ENCODE results near the gene DGLUCY.
A peak's percentile ranks its signal among the peaks of the same experiment; 100 is the strongest.
"Not testable (repeated sequence)": the region's sequence is repeated elsewhere in the genome, so short reads cannot be mapped to it uniquely, and the experiment has no call there.

Gene DGLUCY

GRCh38 chr14:91153360-91153759, 39.5 kb downstream of the DGLUCY start:
- peaks cover 7 to 21% of the 10 kb centered on the region in 2 experiments for H3K36me3 ChIP-seq (ENCODE audit: control insufficient read depth in 1 of 2, insufficient read depth in 2 of 2, low read depth in 1 of 2, low read length in 2 of 2)
- H2AK5ac ChIP-seq (ENCODE audit: low read length, severe bottlenecking) = no peak overlapping the region
- no peak overlapping the region for H3K4ac ChIP-seq (ENCODE audit: low read depth in 1 of 2, low read length in 2 of 2)
- no peak overlapping the region for H4K91ac ChIP-seq (ENCODE audit: low read length)
- H3K9ac ChIP-seq (ENCODE audit: low read length) = no peak overlapping the region
- H3K4me1 ChIP-seq (ENCODE audit: control insufficient read depth, insufficient read depth, low read depth, low read length) = peaks cover 29% of the 10 kb centered on the region
- H2AFZ ChIP-seq (ENCODE audit: low read depth, low read length) = no peak overlapping the region
- H3K14ac ChIP-seq (ENCODE audit: low read length in 2 of 2) = no peak overlapping the region
- no peak overlapping the region for H3K23ac ChIP-seq (ENCODE audit: low read length in 2 of 2)
- H3K9me3 ChIP-seq (ENCODE audit: control insufficient read depth, low read length) = no peaks in the 10 kb centered on the region
- H3K4me2 ChIP-seq (ENCODE audit: low read length, poor library complexity, severe bottlenecking) = no peak overlapping the region
- H2BK12ac ChIP-seq (ENCODE audit: low read length in 2 of 2) = no peak overlapping the region
- 93% methylated on average over 9 of the region's 9 CpGs for WGBS
- no peak overlapping the region for H3K18ac ChIP-seq (ENCODE audit: low read depth in 1 of 2, low read length in 2 of 2)
- no peak overlapping the region for H4K8ac ChIP-seq (ENCODE audit: low read length)
- H3K27ac ChIP-seq (ENCODE audit: low read length, poor library complexity, severe bottlenecking) = no peak overlapping the region
- H2BK120ac ChIP-seq (ENCODE audit: low read depth, low read length) = no peak overlapping the region
- H2BK15ac ChIP-seq (ENCODE audit: low read depth, poor library complexity, severe bottlenecking) = no peak overlapping the region
- no peaks in the 10 kb centered on the region for H3K27me3 ChIP-seq (ENCODE audit: control insufficient read depth in 1 of 2, insufficient read depth in 1 of 2, low read length in 2 of 2)
- peaks cover 9% of the 10 kb centered on the region for H3K79me1 ChIP-seq (replicated peaks; ENCODE audit: low read length, poor library complexity, severe bottlenecking)
- DNase-seq = peak; percentile 15
- no peak overlapping the region for H3K4me3 ChIP-seq (ENCODE audit: insufficient read depth in 1 of 2, low read depth in 1 of 2, low read length in 2 of 2)
- H2BK5ac ChIP-seq (ENCODE audit: low read depth, low read length, poor library complexity, severe bottlenecking) = no peak overlapping the region

- Histone ChIP-seq H3K18ac (ENCODE audit: low read depth in 1 of 2, low read length in 2 of 2) (peak overlapping the region; percentile 76 to 80), H3K9me3 (ENCODE audit: control insufficient read depth, low read length) (no peaks in the 10 kb centered on the region), H2AFZ (ENCODE audit: low read depth, low read length) (peak overlapping the region; percentile 8), H3K4me3 (ENCODE audit: insufficient read depth in 1 of 2, low read depth in 1 of 2, low read length in 2 of 2) (no peak overlapping the region), H3K23ac (ENCODE audit: low read length in 2 of 2) (peak overlapping the region in 1 of 2 experiments; percentile 91), H3K4me2 (ENCODE audit: low read length, poor library complexity, severe bottlenecking) (peak overlapping the region; percentile 65), H2BK120ac (ENCODE audit: low read depth, low read length) (no peak overlapping the region), H3K79me1 (replicated peaks; ENCODE audit: low read length, poor library complexity, severe bottlenecking) (peaks cover 9% of the 10 kb centered on the region), H2AK5ac (ENCODE audit: low read length, severe bottlenecking) (peak overlapping the region; percentile 67), H2BK12ac (ENCODE audit: low read length in 2 of 2) (peak overlapping the region in 1 of 2 experiments; percentile 90), H3K4me1 (ENCODE audit: control insufficient read depth, insufficient read depth, low read depth, low read length) (peaks cover 19% of the 10 kb centered on the region), H3K14ac (ENCODE audit: low read length in 2 of 2) (peak overlapping the region in 1 of 2 experiments; percentile 94), H4K91ac (ENCODE audit: low read length) (no peak overlapping the region), H3K9ac (ENCODE audit: low read length) (no peak overlapping the region), H3K4ac (ENCODE audit: low read depth in 1 of 2, low read length in 2 of 2) (peak overlapping the region in 1 of 2 experiments; percentile 16), H4K8ac (ENCODE audit: low read length) (peak overlapping the region; percentile 47), H2BK15ac (ENCODE audit: low read depth, poor library complexity, severe bottlenecking) (no peak overlapping the region), H2BK5ac (ENCODE audit: low read depth, low read length, poor library complexity, severe bottlenecking) (no peak overlapping the region), H3K27me3 (ENCODE audit: control insufficient read depth in 1 of 2, insufficient read depth in 1 of 2, low read length in 2 of 2) (no peaks in the 10 kb centered on the region), H3K27ac (ENCODE audit: low read length, poor library complexity, severe bottlenecking) (peak overlapping the region; percentile 66), H3K36me3 (ENCODE audit: control insufficient read depth in 1 of 2, insufficient read depth in 2 of 2, low read depth in 1 of 2, low read length in 2 of 2) (peaks cover 18 to 33% of the 10 kb centered on the region in 2 experiments)
- WGBS = 70% methylated on average over 9 of the region's 16 CpGs
- DNase-seq = peak; percentile 84
These were observed 41.2 kb downstream of the DGLUCY start for GRCh38 chr14:91154851-91155625.

- Histone ChIP-seq H3K79me1 (replicated peaks; ENCODE audit: low read length, poor library complexity, severe bottlenecking) (peaks cover 9% of the 10 kb centered on the region), H3K9me3 (ENCODE audit: control insufficient read depth, low read length) (no peaks in the 10 kb centered on the region), H2AK5ac (ENCODE audit: low read length, severe bottlenecking) (peak overlapping the region; percentile 67), H3K18ac (ENCODE audit: low read depth in 1 of 2, low read length in 2 of 2) (no peak overlapping the region), H3K4ac (ENCODE audit: low read depth in 1 of 2, low read length in 2 of 2) (no peak overlapping the region), H2BK120ac (ENCODE audit: low read depth, low read length) (no peak overlapping the region), H3K9ac (ENCODE audit: low read length) (no peak overlapping the region), H3K14ac (ENCODE audit: low read length in 2 of 2) (no peak overlapping the region), H2BK15ac (ENCODE audit: low read depth, poor library complexity, severe bottlenecking) (no peak overlapping the region), H4K91ac (ENCODE audit: low read length) (no peak overlapping the region), H3K4me2 (ENCODE audit: low read length, poor library complexity, severe bottlenecking) (no peak overlapping the region), H3K36me3 (ENCODE audit: control insufficient read depth in 1 of 2, insufficient read depth in 2 of 2, low read depth in 1 of 2, low read length in 2 of 2) (peaks cover 18 to 39% of the 10 kb centered on the region in 2 experiments), H3K27me3 (ENCODE audit: control insufficient read depth in 1 of 2, insufficient read depth in 1 of 2, low read length in 2 of 2) (no peaks in the 10 kb centered on the region), H3K23ac (ENCODE audit: low read length in 2 of 2) (no peak overlapping the region), H3K4me3 (ENCODE audit: insufficient read depth in 1 of 2, low read depth in 1 of 2, low read length in 2 of 2) (no peak overlapping the region), H2AFZ (ENCODE audit: low read depth, low read length) (no peak overlapping the region), H3K27ac (ENCODE audit: low read length, poor library complexity, severe bottlenecking) (no peak overlapping the region), H2BK12ac (ENCODE audit: low read length in 2 of 2) (peak overlapping the region in 1 of 2 experiments; percentile 52), H4K8ac (ENCODE audit: low read length) (no peak overlapping the region), H2BK5ac (ENCODE audit: low read depth, low read length, poor library complexity, severe bottlenecking) (no peak overlapping the region), H3K4me1 (ENCODE audit: control insufficient read depth, insufficient read depth, low read depth, low read length) (peaks cover 18% of the 10 kb centered on the region)
- no peak for DNase-seq
- WGBS = 96% methylated on average over 4 of the region's 4 CpGs
These were observed 41.8 kb downstream of the DGLUCY start for GRCh38 chr14:91155626-91156089.

GRCh38 chr14:91156142-91156666, 42.3 kb downstream of the DGLUCY start:
- H4K8ac ChIP-seq (ENCODE audit: low read length) = not testable (repeated sequence)

More at GRCh38 chr14:91156142-91156666, 42.3 kb downstream of the DGLUCY start:
- not testable (repeated sequence) for DNase-seq; H4K91ac ChIP-seq (ENCODE audit: low read length); H2BK12ac ChIP-seq (ENCODE audit: low read length in 2 of 2); H3K18ac ChIP-seq (ENCODE audit: low read depth in 1 of 2, low read length in 2 of 2); H3K4me2 ChIP-seq (ENCODE audit: low read length, poor library complexity, severe bottlenecking); H2AFZ ChIP-seq (ENCODE audit: low read depth, low read length); H3K4me3 ChIP-seq (ENCODE audit: insufficient read depth in 1 of 2, low read depth in 1 of 2, low read length in 2 of 2); H3K27me3 ChIP-seq (ENCODE audit: control insufficient read depth in 1 of 2, insufficient read depth in 1 of 2, low read length in 2 of 2); H2BK5ac ChIP-seq (ENCODE audit: low read depth, low read length, poor library complexity, severe bottlenecking); H2AK5ac ChIP-seq (ENCODE audit: low read length, severe bottlenecking); H3K9ac ChIP-seq (ENCODE audit: low read length); H2BK15ac ChIP-seq (ENCODE audit: low read depth, poor library complexity, severe bottlenecking); H3K27ac ChIP-seq (ENCODE audit: low read length, poor library complexity, severe bottlenecking); H2BK120ac ChIP-seq (ENCODE audit: low read depth, low read length); H3K23ac ChIP-seq (ENCODE audit: low read length in 2 of 2); H3K4ac ChIP-seq (ENCODE audit: low read depth in 1 of 2, low read length in 2 of 2); H3K79me1 ChIP-seq (replicated peaks; ENCODE audit: low read length, poor library complexity, severe bottlenecking); H3K9me3 ChIP-seq (ENCODE audit: control insufficient read depth, low read length); H3K14ac ChIP-seq (ENCODE audit: low read length in 2 of 2)
- Histone ChIP-seq H3K36me3 (ENCODE audit: control insufficient read depth in 1 of 2, insufficient read depth in 2 of 2, low read depth in 1 of 2, low read length in 2 of 2) (peaks cover 22 to 42% of the 10 kb centered on the region in 2 experiments), H3K4me1 (ENCODE audit: control insufficient read depth, insufficient read depth, low read depth, low read length) (peaks cover 18% of the 10 kb centered on the region)
- 97% methylated on average over 8 of the region's 9 CpGs for WGBS

Measured in mesenchymal stem cell (in vitro differentiated cells and primary cell).